WTC11 (cell line): ENCODE data around the gene DMWD.

Experiments used
- ATF2 ChIP-seq: sonication (generic); formaldehyde crosslinking; IDR thresholded peaks from 2 replicates; pipeline ENCODE4 v1.8.1; 2022; ENCODE audit warnings: low read depth, missing genetic modification reagents, borderline replicate concordance
- CTCF ChIP-seq: fragments of 200-600 bp; IDR thresholded peaks from 2 replicates; pipeline ENCODE4 v1.8.0; 2022; ENCODE audit warnings: antibody characterized with exemption
- ETV6 ChIP-seq: sonication (generic); formaldehyde crosslinking; IDR thresholded peaks from 2 replicates; pipeline ENCODE4 v1.8.1; 2022; ENCODE audit warnings: mild to moderate bottlenecking, missing genetic modification reagents
- GABPB1 ChIP-seq: sonication (generic); formaldehyde crosslinking; IDR thresholded peaks from 2 replicates; pipeline ENCODE4 v1.8.1; 2023; ENCODE audit warnings: mild to moderate bottlenecking, missing genetic modification reagents
- USF1 ChIP-seq: sonication (generic); formaldehyde crosslinking; IDR thresholded peaks from 2 replicates; pipeline ENCODE4 v1.8.0; 2022; ENCODE audit warnings: mild to moderate bottlenecking, missing genetic modification reagents

GRCh38 chr19:45822716-45823115, 30.1 kb upstream of the DMWD start:
- TF ChIP-seq ETV6 (CRISPR knock-in tag) (no peak), CTCF (no peak), GABPB1 (no peak), USF1 (CRISPR knock-in tag) (no peak), ATF2 (CRISPR knock-in tag) (no peak)
